ENCODE measurements around the gene IL19. TPM values are rescaled to one million over a fixed set of nuclear protein-coding genes. Genes with fewer than 3 reads are reported as not detected.
"Not testable (repeated sequence)": the region's sequence is repeated elsewhere in the genome, so short reads cannot be mapped to it uniquely, and the experiment has no call there.

Gene IL19
- total and polyA plus RNA-seq, 3 donors from 2014 or later: 0.37 TPM; not detected in 2

DNA sequence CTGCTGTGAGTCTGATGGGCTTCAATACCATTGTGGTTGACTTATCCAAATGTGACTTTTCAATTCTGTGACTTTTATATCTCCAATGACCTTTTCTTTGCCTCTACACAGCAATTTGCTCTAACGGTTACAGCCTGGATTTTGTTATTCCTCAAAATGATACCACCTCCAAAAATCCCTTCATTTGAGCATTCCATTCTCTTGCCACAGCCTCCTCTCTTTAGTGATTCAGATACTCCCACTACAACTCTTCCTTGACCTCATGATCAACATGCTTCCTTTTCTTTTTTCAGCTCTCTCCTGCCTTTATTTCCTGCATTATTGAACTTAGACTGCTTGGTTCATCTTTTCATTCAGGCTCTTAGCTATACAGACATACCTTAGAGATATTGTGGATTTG lies 16.6 kb upstream of the IL19 start:
- WGBS, 2 donors: 56 to 67% methylated on average over 1 of the region's 1 CpG
- no peak for DNase-seq
- Histone ChIP-seq H3K4me3 (no peak overlapping the region), H3K4me1 (no peaks in the 10 kb centered on the region), H3K36me3 (ENCODE audit: low read depth, missing control alignments) (no peaks in the 10 kb centered on the region), H3K27me3 (no peaks in the 10 kb centered on the region), H3K27ac (no peak overlapping the region), H3K9me3 (no peaks in the 10 kb centered on the region)
- TF ChIP-seq CTCF (IDR thresholded peaks at IDR 0.05) (no peak), POLR2A (IDR thresholded peaks at IDR 0.05) (no peak)
- intact Hi-C loops (cut with DNase I; ENCODE audit: low total_unique reads): no loop called here

- Histone ChIP-seq H3K9me3 (no peaks in the 10 kb centered on the region), H3K27ac (no peak overlapping the region), H3K27me3 (no peaks in the 10 kb centered on the region), H3K4me3 (no peak overlapping the region), H3K36me3 (ENCODE audit: low read depth, missing control alignments) (no peaks in the 10 kb centered on the region), H3K4me1 (no peaks in the 10 kb centered on the region)
- no peak for DNase-seq
- intact Hi-C loops (cut with DNase I; ENCODE audit: low total_unique reads): no loop called here
- 79 to 81% methylated on average over 13 of the region's 13 CpGs for WGBS, 2 donors
- TF ChIP-seq CTCF (IDR thresholded peaks at IDR 0.05) (no peak), POLR2A (IDR thresholded peaks at IDR 0.05) (no peak)
These were observed 12.9 kb upstream of the IL19 start for GRCh38 chr1:206757524-206758266.

GRCh38 chr1:206760590-206760989 lies 10.0 kb upstream of the IL19 start:
- H3K4me3 ChIP-seq: no peak overlapping the region
- no peaks in the 10 kb centered on the region for H3K36me3 ChIP-seq (ENCODE audit: low read depth, missing control alignments)
- TF ChIP-seq POLR2A (IDR thresholded peaks at IDR 0.05) (no peak), CTCF (IDR thresholded peaks at IDR 0.05) (no peak)
- no peaks in the 10 kb centered on the region for H3K27me3 ChIP-seq
- no peak overlapping the region for H3K27ac ChIP-seq
- intact Hi-C loops (cut with DNase I; ENCODE audit: low total_unique reads): no loop called here
- DNase-seq: no peak
- 74 to 75% methylated on average over 1 of the region's 1 CpG for WGBS, 2 donors
- no peaks in the 10 kb centered on the region for H3K4me1 ChIP-seq
- H3K9me3 ChIP-seq: no peaks in the 10 kb centered on the region

DNA sequence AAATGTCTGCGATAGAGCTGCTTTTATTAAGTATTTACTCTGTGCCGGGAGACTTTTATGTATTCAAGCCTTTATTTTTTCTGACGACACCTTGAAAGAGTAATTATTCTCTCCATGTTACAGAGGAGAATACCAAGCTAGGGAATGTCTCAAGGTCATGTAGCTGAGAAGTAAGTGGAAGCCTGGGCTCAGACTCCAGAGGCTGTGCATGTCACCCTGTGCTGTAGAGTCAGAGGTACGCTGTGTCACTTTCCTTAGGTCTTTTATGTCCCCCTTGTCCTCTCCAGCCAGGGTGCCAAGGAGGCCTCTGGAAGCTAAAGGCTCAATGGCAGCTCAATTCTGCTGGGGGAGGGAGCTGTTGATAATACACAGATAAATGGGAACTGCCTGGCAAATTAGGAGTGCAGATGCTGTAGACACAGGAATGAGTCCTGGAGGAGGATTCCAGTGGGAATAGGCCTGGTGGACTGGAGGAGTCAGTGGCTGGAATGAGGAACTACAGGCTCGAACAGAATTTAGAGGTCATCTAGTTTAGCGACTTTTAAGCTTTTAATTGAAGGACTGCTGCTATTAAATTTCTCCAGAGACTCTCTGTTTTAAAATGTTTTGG lies 9.3 kb upstream of the IL19 start:
- Histone ChIP-seq H3K27me3 (no peaks in the 10 kb centered on the region), H3K4me1 (no peaks in the 10 kb centered on the region), H3K4me3 (no peak overlapping the region), H3K36me3 (ENCODE audit: low read depth, missing control alignments) (no peaks in the 10 kb centered on the region), H3K9me3 (no peaks in the 10 kb centered on the region), H3K27ac (no peak overlapping the region)
- DNase-seq: no peak
- WGBS, 2 donors: 55 to 57% methylated on average over 6 of the region's 6 CpGs
- TF ChIP-seq POLR2A (IDR thresholded peaks at IDR 0.05): no peak
- TF ChIP-seq CTCF (IDR thresholded peaks at IDR 0.05): no peak
- intact Hi-C loops (cut with DNase I; ENCODE audit: low total_unique reads): no loop called here

DNA sequence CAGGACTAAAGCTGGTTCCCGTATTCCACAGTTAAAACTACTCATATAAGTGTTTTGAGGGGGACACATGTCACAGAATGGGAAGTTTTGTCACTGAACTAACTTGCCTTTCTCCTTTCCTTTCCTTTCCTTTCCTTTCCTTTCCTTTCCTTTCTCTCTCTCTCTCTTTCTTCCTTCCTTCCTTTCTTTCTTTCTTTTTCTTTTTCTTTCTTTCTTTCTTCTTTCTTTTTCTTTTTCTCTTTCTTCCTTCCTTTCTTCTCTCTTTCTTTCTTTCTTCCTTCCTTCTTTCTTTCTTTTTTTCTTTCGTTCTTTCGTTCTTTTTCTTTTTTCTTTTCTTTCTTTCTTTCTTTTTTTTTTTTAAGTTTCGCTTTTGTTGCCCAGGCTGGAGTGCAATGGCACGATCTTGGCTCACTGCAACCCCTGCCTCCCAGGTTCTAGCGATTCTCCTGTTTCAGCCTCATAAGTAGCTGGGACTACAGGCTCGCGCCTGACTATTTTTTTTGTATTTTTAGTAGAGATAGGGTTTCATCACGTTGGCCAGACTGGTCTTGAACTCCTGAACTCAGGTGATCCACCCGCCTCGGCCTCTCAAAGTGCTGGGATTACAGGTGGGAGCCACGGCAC lies 7.7 kb upstream of the IL19 start:
- not testable (repeated sequence) for H3K27ac ChIP-seq

GRCh38 chr1:206765771-206766170 lies 4.8 kb upstream of the IL19 start:
- H3K27ac ChIP-seq; intact Hi-C loops (cut with DNase I; ENCODE audit: low total_unique reads); H3K4me3 ChIP-seq; DNase-seq; H3K27me3 ChIP-seq; H3K36me3 ChIP-seq (ENCODE audit: low read depth, missing control alignments); H3K4me1 ChIP-seq; H3K9me3 ChIP-seq: not testable (repeated sequence)
- whole genome bisulfite sequencing, 2 donors: 91 to 97% methylated on average over 1 of the region's 1 CpG

More for the DNA sequence above, 7.7 kb upstream of the IL19 start:
- H3K4me3 ChIP-seq; H3K4me1 ChIP-seq; H3K27me3 ChIP-seq; H3K36me3 ChIP-seq (ENCODE audit: low read depth, missing control alignments); DNase-seq; intact Hi-C loops (cut with DNase I; ENCODE audit: low total_unique reads); H3K9me3 ChIP-seq: not testable (repeated sequence)
- 75 to 90% methylated on average over 12 of the region's 12 CpGs for WGBS, 2 donors
